LNCaP clone FGC (cell line): ENCODE measurements around the gene CHPF2.

Experiments used
- DNase-seq: peaks from one replicate; pipeline ENCODE4 v3.0.0-alpha.2; 2011; ENCODE audit warnings: low read depth
- H3K4me3 ChIP-seq: 2 replicates; pipeline ENCODE4 v1.5.1; 2011; ENCODE audit warnings: mild to moderate bottlenecking, low read depth, low read length, control low read depth
- TF ChIP-seq, protein P1 (sequence below): IDR thresholded peaks from 2 replicates; pipeline ENCODE4 v1.5.1; 2012; ENCODE audit warnings: mild to moderate bottlenecking; ENCODE audit not compliant: control insufficient read depth, insufficient read depth; ENCODE audit errors: extremely low read depth

Gene CHPF2

DNA sequence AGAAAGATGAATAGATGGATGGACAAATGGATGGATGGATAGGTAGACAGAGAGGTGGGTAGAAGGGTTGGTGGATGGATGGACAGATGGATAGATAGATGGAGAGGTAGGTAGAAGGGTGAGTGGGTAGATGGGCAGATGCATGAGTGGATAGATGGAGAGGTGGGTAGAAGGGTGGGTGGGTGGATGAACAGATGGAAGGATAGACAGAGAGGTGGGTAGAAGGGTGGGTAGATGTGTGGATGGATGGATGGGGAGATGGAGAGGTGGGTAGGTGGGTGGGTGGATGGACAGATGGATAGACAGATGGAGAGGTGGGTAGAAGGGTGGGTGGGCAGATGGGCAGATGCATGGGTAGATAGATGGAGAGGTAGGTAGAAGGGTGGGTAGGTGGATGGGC, 34.4 kb upstream of the CHPF2 start:
- TF ChIP-seq, protein P1, sequence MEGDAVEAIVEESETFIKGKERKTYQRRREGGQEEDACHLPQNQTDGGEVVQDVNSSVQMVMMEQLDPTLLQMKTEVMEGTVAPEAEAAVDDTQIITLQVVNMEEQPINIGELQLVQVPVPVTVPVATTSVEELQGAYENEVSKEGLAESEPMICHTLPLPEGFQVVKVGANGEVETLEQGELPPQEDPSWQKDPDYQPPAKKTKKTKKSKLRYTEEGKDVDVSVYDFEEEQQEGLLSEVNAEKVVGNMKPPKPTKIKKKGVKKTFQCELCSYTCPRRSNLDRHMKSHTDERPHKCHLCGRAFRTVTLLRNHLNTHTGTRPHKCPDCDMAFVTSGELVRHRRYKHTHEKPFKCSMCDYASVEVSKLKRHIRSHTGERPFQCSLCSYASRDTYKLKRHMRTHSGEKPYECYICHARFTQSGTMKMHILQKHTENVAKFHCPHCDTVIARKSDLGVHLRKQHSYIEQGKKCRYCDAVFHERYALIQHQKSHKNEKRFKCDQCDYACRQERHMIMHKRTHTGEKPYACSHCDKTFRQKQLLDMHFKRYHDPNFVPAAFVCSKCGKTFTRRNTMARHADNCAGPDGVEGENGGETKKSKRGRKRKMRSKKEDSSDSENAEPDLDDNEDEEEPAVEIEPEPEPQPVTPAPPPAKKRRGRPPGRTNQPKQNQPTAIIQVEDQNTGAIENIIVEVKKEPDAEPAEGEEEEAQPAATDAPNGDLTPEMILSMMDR = no peak
- no peak for DNase-seq
- no peak overlapping the region for H3K4me3 ChIP-seq

DNA sequence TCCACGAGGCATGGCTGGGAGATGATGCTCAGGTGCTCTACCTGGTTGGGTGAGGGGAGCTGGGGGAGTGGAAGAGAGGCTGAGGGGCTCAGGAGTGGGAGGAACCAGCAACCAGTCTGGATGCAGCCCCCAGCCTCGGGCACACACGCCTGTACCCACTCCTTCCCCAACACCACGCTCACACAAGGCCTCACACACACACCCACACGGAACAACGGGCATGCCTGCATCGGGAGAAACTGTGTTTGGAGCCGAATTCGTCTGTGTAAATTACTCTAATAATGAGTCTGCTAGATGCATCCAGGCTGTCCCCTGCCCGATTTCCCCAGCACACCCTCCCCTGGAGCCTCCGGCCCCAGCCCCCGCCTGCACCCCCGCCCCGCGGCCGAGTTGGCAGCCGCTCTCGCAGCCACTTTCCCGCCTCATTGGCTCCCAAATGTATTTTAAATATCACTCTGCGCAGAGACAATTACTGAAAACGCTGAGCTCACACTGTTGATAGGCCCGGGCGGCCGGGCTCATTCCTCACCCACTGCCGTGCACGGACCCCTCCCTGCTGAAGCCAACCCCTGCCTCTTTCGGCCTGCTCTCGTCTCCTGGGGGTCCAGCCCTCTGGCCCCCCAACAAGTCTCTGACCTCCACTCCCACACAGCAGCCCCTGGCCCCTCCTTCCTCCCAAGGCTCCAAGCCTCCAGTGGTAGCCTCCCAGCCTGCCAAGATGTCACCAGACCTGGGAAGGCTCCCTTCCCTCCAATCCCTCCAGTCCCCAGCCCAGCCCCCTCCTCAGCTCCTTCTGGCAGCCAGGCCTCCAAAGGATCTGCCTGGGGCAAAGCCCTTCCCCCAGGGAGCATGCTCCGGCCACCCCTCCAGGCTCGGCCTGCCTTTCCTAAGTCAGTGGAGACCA, 33.1 kb upstream of the CHPF2 start:
- H3K4me3 ChIP-seq = no peak overlapping the region
- TF ChIP-seq, protein P1 = no peak
- no peak for DNase-seq

DNA sequence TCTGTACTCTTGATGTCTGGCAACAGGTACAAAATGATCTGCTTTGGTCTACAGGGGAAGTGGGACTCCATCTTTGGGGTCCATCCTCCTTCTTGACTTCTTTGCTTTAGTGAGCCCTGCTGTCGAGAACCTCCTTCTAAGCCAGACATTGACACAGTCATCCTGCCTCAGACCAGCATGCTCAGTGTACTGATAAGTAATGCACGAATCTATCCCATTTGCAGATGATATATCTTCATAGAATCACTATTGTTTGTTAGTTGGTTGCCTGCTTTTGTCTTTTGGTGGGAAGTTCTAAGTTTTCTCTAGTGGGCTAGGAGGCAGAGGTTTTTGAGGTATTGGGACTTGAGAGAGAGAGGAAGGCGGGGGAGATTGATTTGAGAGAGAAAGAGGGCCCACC, 30.9 kb upstream of the CHPF2 start:
- no peak overlapping the region for H3K4me3 ChIP-seq
- TF ChIP-seq, protein P1 = no peak

DNA sequence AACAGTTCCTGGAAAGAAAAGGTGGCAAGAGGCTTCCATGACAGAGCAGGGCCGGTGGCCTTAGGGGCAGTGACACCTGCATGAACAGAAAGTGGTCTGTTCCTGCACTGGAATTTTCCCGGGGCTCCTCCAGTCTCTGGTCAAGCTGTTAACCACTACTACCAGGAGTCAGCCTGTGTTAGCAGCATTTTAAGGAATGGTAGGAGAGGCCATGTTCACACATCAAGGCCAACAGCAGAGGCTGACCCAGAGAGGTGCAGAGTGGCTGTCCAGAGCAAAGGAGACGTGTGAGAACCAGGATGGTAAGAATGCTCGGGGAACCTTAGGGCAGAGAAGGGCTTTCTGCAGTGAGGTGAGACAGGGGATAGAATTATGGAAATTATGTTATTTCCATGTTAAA, 30.5 kb upstream of the CHPF2 start:
- TF ChIP-seq, protein P1 = no peak
- no peak for DNase-seq
- H3K4me3 ChIP-seq = no peak overlapping the region

More for the DNA sequence above, 30.9 kb upstream of the CHPF2 start:
- DNase-seq = no peak

DNA sequence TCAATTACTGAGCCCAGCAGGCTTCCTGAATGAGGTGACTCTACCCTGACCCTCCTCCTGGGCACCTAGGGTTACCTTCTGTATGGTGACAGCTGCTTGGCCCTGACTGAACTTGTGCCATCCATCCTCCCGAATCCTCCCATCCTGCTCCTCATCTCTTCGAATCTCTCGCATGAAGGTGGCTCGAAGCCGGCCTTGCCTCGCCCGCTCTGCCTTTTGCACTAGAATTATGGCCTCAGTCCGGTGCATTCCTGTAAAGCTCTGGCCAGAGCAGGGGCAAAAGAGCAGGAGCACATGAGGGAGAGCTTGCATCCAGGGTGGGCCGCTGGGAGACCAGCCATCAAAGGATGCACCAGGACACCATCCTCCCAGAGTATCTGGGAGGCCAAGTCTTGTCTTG, 29.4 kb upstream of the CHPF2 start:
- H3K4me3 ChIP-seq = no peak overlapping the region
- TF ChIP-seq, protein P1 = no peak
- no peak for DNase-seq

DNA sequence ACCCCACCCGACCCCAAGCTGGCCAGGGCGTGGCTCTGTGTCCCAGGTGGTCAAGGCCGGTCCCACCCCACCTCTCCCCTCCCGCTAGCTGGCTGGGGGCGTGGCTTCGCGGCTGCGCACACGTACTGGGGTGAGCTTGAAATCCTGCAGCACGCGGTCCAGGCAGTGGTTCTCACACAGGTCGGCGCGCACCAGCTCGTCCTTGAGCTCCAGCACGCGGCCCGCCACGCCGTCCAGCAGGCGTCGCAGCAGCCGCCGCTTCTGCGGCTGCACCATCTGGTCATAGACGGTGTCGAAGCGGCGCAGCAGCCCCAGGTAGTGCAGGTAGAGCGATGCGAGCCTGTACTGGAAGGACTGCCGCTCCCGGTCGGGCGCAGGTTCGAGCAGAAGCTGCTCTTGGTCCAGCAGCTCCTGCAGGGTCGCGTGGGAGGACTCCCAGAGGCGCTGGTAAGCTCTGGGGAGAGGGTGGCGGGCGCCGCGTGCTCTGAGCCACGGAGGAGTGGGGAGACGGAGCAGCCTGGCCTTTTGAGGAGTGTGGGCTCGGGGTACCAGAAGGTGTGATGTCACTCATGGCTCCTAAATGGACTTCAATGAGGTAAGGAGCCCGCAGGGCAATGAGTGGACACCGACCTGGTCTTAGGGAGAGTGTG, 27.8 kb upstream of the CHPF2 start:
- DNase-seq = no peak
- no peak overlapping the region for H3K4me3 ChIP-seq
- TF ChIP-seq, protein P1 = peak; percentile 28
